Activated CD8-positive, alpha-beta memory T cell treated with anti-CD3 and anti-CD28 coated beads for 48 hours (primary cell): ENCODE measurements around the gene KLF11.

Source experiments
- DNase-seq, 3 experiments: peaks; one replicate each; pipeline ENCODE4 v3.0.0-alpha.2; 2020; ENCODE audit warnings: low read depth in 2 of 3, low spot score in 2 of 3

KLF11 gene

DNA sequence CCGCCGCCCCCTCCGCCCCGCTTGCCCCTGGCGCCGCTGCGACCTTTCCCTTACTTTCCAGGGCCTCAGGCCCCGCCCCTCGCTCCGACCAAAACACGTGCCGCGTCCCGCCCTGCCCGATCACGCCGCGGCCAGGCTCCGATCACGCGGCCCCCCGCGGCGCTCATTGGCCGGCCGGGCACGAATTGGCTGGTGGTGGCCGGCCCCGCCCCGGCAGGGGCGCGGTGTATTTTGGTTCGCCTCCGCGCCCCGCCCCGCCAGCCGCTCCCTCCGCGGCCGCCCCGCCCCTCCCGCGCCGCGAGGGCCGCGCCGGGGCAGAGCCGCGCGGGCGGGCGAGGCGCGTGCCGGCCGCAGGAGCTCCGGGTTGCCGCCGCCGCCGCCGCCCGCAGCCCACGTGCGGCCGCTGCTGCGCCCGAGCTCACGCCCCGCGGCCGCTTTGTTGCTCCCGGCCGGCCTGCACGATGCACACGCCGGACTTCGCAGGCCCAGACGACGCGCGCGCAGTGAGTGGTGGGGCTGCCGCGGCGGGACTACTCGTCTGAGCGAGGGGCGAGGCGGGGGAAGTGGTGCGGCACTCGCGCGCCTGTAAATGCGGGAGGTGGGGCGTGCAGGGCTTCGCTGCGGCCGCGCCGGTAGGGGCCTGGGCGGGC lies at the start of gene KLF11:
Gene KLF11 (plus strand): TSS at position 295 of the 650 bp plus-strand sequence. CDS start 167 bp downstream, at position 462.
- DNase-seq, result peak in 1 of 3 experiments; percentile 56

DNA sequence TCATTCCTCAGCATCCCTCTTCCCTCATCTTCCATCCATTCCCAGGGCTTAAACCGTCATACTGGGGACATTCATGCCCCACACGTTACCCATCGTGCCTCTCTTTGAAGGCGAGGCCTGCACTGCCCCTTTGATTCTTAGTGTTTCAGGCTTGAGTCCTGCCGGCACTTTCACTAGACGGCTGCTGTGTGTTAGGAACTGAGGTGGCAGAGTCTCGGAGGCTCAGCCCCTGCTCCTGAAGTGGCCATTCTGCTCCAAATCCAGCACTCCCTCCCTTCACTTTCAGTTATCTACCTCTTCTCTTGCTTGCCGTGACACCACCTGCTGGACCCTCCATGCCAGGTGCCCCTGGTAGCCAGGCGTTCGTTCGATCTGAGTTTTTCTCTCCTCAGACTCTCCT lies 48.9 kb upstream of the KLF11 start:
- no peak for DNase-seq

DNA sequence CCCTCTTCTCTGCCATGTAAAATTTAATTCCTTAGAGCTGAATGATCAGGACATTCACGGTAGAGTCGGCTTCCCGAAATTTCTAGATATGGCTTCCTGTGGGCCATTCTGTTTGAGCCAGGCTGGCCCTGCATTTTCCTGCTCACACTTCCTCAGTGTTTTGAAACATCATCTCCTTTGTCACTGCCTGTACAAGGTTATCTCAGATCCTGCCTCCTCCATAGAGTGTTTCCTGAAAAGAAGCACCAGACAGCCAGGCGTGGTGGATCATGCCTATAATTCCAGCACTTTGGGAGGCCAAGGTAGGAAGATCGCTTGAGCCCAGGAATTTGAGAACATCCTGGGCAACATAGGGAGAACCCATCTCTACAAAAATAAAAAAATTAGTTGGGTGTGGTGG lies 48.3 kb upstream of the KLF11 start:
- no peak for DNase-seq

DNA sequence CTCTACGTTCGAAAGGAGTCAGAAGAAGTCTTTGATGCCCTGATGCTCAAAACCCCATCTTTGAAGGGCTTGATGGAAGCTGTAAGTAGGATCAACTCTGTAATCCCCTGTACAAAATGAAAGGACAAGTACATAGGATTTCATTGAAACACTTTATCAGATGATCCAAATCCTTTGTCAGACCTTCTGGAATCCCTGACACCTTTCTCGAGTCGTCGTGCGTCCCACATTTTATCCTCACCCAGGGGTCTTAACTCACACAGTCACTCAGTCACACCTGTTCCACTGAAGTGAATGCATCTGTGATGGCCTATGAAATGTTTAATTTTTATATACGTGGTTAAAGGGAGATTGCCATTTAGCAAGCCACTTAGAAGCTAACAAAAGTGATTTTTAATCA lies 47.0 kb upstream of the KLF11 start:
- no peak for DNase-seq

DNA sequence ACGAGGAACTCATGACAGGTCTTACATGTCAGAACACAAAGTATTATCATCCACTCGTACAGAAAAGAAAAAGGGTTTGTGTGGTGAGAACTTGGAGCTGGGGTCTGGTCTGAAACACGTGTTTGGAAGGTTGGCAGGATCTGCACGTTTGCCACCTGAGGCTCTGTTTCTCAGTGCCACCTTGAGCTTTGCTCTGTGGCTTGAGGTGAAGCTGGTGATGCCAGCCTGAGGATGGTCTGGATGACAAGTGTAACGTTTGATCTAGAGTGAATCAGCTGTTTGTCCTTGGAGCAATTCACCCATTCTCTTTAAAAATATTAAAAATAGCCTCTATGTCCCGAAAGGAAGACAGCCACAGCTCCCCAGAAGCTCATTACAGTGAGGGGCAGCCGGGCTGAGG lies 45.4 kb upstream of the KLF11 start:
- no peak for DNase-seq

DNA sequence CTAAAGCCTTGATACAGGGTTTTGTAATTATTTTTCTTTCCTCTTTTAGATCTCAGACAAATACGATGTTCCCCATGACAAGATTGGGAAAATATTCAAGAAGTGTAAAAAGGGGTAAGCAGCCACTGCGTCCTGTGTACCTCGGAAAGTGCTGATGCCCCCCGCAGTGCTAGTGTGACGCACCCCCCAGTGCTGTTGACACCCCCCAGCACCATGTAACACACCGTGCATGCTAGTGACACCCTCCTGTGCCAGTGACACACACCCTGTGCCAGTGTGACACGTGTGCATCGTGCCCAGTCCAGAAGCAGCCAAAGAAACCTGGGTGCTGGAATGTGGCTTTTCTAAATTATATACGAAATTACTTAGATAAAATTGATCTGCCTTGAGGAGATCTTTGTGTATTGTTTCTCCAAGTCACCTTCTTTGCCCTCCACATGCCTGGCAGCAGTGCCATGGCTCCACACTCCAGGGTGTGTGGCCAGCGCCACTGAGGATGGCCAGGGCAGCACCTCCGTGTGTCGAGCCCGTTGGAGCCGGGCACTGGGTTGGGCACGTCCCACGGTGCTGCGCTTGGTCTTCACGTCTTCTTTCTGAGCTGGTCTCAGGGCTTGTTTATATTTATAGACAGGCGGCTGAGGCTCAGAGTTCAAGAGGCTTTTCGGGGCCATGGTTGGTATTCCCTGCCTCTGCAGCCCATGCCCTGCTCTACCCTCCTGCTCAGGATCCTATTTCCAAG lies 44.3 kb upstream of the KLF11 start:
- no peak for DNase-seq

DNA sequence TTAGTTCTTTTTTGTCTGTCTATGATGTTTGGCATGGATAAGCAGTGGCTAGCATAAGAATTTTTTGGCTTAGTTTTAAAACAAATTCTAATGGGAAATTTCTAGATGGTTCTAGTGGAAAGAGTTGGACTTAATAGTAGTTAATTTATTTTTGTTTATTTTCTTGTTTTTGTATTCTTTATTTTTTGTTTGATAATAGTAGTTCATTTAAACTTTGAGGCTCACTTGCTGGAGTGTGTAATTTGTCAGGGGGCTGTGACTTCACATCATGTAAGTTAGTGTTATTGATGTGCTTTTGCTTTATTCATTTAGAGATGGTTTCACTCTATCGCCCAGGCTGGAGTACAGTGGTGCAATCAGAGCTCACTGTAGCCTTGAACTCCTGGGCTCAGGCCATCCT lies 43.7 kb upstream of the KLF11 start:
- no peak for DNase-seq

DNA sequence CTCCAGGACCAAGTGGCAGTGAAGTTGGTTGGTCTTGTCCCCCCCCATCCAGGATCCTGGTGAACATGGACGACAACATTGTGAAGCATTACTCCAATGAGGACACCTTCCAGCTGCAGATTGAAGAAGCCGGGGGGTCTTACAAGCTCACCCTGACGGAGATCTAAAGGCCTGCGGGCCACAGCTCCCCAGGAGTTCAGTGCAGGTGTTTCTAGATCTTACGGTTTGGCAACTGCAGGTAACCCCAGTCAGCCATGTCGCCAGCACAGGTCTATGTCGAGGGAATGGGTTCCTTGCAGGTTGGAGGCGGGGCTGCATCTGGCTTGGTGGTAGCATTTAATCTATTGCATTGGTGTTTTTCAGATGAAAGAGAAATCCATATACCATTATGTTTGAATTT lies 42.8 kb upstream of the KLF11 start:
- DNase-seq, result no peak

DNA sequence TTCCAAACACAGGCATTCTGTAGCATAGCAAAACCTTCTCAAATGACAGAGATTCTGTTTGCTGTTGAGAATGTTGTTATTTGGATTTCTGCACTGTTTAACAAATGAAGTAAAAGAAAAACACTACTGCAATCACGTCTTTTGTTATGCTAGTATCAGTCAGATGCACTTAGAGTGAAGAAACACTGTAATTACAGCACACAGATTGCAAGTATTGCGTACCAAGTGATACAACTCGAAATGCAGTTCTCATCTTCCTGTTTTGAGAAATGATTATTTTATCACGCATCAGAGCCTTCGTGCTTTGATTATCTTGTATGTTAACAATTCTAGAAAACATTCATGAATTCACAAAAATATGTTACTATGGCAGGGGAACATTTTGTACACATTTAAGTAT lies 41.8 kb upstream of the KLF11 start:
- DNase-seq, result no peak

DNA sequence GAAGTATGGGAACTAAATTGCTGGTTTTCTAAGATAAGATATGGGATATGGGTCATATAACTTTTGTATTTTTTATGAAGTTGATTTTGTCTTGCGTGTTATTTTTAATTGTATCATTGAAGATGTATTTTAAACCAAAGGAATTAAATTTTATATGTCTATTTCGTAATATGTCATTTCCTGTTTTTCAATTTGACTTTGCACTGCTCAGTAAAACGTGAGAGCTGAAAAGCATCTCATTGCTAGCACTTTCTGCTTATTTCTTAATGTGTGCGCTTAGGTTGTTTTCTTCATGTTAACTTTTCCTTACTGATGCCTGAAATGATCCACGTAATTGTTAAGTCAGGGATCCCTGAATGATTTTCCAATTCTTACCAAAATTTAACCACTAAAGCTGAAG lies 41.2 kb upstream of the KLF11 start:
- no peak for DNase-seq

DNA sequence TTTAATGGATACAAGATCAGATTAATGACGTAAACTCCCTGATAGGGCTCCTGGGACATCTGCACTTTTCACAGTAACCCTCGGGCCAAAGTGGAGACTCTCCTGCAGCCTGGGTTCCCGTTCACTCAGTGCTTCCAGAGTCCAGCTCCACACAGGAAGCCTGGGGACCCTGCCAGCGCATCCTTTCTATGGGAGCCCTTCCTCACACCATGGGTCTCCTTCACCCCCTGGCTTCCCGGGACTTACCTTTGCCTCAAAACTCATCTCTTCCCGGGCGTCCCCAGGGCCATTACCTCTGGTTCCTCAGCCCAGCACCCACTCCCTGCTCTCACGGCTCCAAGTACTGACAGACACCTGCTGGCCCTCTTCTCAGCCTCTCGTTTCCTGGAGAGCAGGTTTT lies 40.7 kb upstream of the KLF11 start:
- no peak for DNase-seq

DNA sequence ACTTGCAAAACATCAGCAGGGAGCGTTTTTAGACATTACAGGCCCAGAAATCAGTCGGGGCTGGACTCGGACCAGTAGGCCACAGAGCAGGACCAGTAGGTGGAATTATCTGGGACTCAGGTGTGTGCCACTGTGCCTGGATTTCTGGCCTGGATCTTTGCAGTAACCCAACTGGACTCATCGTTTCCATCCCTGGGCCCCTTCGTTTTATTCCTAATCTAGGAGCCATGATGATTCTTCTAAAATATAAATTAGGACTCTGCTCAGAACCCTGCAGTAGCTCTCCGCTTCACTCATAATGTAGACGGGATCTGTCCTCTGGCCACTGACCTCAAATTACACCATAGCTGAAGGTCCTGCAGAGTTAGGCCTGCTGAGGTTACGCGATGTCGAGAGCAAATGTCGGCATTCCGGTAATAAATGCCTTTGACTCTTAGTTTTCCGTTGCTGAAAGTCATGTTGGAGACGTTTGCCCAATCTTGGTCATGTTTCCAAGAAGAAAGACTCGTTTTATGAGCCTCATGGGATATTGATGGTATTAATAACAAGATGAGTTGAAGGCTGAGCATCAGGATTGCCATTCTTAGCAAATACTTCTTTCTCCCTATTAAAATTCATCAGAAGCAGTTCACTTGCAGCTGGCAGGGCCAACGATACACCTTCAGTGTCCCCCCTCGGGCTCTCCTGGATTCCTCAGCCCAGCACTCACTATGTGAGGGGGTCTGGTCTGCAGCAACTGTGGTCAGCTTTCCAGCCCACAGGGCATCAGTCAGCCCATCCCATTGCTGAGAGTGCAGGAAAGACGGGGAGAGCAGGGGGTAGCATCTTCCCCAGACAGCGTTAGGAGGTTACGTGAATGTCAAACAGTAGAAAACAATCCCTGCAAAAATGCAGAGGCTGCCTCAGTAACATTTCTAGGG lies 39.9 kb upstream of the KLF11 start:
- no peak for DNase-seq

DNA sequence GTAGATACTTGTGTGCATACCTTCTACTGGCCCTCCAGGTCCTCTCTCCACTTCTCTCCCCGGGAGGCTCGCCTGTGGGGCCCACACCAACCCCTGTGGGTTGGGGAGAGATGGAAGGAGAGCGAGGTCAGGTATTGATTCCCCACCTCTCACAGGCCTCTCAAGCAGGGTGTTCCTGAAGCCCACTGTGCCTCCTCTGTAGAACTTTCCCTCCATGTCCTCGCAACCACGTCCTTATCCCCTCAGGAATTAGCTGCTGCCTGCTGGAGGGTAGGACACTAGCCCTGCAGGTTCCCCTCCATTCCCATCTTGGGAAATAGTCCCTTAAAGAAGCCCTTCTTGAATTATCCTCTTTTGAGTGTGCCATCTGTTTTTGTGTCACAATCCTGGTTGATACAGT lies 38.9 kb upstream of the KLF11 start:
- no peak for DNase-seq

DNA sequence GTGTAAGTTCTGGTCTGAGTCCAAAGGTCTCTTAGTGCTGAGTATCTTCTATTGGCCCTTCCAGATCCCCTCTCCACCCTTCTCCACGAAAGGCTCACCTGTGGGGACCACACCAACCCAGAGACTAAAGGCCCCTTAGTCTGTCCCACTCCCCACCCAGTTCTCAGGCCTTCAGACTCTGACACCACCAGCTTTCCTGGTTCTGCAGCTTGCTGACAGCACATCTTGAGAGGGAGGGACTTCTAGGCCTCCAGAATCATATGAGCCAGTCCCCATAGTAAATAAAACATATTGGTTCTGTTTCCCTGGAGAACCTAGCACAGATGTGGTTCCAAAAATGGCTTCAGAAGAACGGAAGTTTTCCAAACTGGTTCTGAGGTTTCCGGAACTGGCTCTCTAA lies 38.5 kb upstream of the KLF11 start:
- DNase-seq, result no peak

DNA sequence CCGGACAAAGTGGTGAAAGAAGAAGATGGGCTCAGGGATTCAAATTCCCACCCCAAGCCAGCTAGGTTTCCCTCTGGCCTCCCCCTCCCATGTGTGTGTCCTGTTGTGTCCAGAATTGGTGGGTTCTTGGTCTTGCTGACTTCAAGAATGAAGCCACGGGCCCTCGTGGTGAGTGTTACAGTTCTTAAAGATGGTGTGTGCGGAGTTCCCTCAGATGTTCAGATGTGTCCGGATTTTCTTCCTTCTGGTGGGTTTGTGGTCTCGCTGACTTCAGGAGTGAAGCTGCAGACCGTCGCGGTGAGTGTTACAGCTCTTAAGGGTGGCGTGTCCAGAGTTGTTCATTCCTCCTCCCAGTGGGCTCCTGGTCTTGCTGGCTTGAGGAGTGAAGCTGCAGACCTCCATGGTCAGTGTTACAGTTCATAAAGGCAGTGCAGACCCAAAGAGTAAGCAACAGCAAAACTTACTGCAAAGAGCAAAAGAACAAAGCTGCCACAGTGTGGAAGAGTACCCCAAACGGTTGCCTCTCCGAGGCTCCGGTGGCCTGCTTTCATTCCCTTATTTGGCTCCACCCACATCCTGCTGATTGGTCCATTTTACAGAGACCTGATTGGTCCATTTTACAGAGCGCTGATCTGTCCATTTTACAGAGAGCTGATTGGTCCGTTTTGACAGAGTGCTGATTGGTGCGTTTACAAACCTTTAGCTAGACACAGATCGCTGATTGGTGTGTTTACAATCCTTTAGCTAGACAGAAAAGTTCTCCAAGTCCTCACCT lies 37.7 kb upstream of the KLF11 start:
- DNase-seq, result no peak

DNA sequence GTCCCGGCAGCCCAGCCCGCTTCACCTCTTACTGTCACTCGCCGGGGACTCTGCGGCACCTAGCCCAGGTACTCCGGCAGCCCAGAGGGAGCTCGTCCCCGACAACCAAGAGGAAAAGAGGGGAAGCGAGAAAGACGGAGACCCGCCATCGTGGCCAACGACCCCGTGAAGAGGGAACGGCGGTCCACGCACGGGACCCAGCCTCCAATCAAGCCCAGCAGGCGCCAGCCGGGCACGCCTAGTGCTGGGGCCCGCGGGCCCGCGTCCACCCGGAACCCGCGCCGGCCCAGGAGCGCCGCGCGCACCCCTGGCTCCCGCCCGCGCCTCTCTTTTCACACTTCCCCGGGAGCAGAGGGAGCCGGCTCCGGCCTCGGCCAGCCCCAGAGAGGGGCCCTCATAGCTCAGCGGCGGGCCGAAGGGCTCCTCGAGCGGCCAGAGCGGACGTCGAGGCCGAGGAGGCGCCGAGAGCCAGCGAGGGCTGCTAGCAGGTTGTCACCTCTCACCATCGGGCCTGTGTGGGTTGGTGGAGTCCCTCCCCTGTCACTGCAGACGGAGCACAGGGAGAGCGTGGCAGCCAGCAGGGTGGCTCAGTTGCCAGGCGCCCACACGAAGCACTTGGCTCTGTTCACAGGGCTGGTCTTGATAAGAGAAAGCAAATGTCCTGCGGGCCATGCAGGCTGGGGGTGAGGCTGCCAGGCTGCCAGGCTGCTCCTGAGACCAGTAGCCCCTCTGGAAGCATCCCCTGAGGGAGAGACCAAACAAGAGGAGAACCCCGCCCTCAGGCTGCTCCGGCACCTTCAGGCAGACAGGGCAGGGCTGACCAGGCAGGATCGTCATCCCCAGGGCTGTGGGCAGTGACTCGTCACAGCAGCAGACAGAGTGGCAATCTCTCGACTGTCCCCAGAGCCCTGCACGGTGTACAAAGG lies 36.9 kb upstream of the KLF11 start:
- no peak for DNase-seq

DNA sequence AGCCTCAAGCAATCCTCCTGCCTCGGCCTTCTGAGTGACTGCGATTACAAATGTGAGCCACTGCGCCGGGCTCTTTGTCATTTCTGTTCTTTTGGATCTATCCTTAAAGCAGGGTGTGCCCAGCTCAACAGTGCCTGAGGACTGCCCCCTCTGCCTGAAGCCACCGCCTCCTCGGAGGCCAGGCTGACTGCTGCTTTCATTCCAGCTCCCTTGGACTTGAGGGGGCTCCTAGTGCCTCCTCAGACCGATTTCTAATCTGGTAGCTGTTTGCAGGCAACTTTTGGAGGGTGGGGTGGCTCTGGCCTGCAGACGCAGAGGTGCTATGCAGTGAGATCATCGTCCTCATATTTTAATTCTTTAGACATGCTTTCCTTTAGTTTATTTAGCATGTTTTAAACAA lies 35.9 kb upstream of the KLF11 start:
- DNase-seq, result no peak

DNA sequence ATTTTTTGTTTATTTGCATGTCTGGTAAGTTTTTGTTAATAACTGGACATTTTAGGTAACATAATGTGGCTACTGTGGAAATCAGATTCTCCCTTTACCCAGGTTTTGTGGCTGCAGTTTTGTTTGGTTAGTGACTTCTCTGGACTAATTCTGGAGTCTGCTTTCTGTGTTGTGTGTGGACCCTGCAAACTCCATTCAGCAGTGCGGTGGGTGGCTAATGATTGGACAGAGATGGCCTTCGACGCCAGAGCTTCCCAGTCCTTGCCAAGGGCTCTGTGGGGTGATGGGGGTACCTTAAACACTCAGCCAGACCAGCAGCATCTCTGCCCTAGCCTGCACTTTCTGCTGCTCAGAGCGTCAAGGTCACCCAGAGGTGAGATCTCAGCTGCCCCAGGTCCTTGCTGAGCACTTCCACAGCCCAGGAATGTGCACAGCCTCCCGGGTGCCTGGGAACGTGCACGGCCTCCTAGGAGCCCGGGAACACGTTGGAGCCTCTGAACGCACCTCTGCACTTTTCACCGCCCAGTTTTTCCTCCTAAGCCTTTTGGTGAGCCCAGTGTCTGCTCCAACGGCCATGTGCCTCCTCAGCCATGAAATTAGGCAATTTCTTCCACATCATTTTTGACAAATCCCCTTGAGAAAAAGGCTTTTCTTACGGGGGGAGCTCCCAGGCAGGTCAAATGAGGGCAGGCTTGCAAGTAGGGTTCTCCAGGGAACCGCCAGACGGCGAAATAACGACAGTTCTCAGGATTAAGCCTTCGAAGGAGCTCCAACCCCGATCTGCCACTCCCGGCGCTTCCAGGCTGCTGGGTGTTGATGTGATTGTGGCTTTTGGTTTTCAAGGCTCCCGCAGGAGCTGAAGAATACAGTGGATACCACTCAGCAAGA lies 35.2 kb upstream of the KLF11 start:
- DNase-seq, result no peak

DNA sequence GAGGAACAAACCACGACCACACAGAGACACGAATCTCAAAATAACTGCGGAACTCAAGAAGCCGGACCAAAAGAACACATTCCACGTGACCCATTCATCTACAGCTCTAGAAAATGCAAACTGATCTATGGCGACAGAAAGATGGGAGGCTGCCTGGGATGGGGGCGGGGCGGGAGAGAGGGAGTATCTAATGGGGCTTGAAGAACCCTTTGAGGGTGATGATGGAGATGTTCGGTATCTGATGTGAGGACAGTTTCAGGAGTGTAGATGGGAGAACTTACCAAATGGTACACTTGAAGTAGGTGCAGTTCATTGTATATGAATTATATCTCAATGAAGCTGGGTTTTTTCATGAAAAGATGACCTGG lies 34.6 kb upstream of the KLF11 start:
- no peak for DNase-seq
